ENCODE results near the gene ZNF652. TPM values are rescaled to one million over a fixed set of nuclear protein-coding genes. Genes with fewer than 3 reads are reported as not detected.
"Not testable (repeated sequence)": the region's sequence is repeated elsewhere in the genome, so short reads cannot be mapped to it uniquely, and the experiment has no call there.

The ZNF652 gene
- total and polyA plus RNA-seq, 4 donors, result 6.8 to 48.9 (median 37.8) TPM

DNA sequence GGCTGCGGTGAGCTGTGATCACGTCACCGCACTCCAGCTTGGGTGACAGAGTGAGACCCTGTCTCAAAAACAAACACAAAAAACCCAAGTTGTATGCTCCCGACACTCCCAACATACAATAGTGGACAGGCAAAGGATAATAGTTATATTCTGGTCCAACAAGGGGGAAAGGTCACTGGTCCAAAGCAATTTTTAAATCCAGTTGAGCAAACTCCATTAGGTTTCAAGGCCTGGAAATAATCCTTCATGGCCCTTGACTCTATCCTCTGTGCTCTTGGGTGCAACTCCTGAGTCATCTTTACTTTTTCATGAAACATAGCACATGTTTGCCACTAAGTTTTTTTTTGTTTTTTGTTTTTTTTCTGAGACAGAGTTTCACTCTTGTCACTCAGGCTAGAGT is 81.1 kb downstream of the ZNF652 start:
- ATAC-seq (ENCODE audit: insufficient read depth, low FRiP score) (no peak), DNase-seq (no peak)
- H3K4me1 ChIP-seq (ENCODE audit: control insufficient read depth in 5 of 5, insufficient read depth in 5 of 5, low read length in 5 of 5), result peaks cover 0 to 2% (median 0%) of the 10 kb centered on the region in 5 donors
- TF ChIP-seq, protein P1, sequence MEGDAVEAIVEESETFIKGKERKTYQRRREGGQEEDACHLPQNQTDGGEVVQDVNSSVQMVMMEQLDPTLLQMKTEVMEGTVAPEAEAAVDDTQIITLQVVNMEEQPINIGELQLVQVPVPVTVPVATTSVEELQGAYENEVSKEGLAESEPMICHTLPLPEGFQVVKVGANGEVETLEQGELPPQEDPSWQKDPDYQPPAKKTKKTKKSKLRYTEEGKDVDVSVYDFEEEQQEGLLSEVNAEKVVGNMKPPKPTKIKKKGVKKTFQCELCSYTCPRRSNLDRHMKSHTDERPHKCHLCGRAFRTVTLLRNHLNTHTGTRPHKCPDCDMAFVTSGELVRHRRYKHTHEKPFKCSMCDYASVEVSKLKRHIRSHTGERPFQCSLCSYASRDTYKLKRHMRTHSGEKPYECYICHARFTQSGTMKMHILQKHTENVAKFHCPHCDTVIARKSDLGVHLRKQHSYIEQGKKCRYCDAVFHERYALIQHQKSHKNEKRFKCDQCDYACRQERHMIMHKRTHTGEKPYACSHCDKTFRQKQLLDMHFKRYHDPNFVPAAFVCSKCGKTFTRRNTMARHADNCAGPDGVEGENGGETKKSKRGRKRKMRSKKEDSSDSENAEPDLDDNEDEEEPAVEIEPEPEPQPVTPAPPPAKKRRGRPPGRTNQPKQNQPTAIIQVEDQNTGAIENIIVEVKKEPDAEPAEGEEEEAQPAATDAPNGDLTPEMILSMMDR (IDR thresholded peaks at IDR 0.05; ENCODE audit: control extremely low read depth, extremely low read depth), result no peak
- H3K27ac ChIP-seq (ENCODE audit: low read depth in 1 of 2, low read length in 1 of 2), result no peak overlapping the region
- 72 to 83% methylated on average over 4 of the region's 4 CpGs for whole genome bisulfite sequencing, 2 donors
- H3K9ac ChIP-seq (ENCODE audit: insufficient read depth in 1 of 2, low read length in 2 of 2), result no peak overlapping the region
- no peaks in the 10 kb centered on the region for H3K27me3 ChIP-seq (ENCODE audit: control insufficient read depth in 3 of 3, insufficient read depth in 3 of 3, low read length in 2 of 3)
- no peak overlapping the region for H3K4me3 ChIP-seq
- H3K9me3 ChIP-seq (ENCODE audit: control insufficient read depth in 4 of 4, insufficient read depth in 3 of 4, low read length in 3 of 4), result peaks cover 0 to 3% (median 0%) of the 10 kb centered on the region in 4 donors
- no peaks in the 10 kb centered on the region for H3K36me3 ChIP-seq (ENCODE audit: control insufficient read depth in 4 of 4, insufficient read depth in 4 of 4, low read length in 4 of 4)

DNA sequence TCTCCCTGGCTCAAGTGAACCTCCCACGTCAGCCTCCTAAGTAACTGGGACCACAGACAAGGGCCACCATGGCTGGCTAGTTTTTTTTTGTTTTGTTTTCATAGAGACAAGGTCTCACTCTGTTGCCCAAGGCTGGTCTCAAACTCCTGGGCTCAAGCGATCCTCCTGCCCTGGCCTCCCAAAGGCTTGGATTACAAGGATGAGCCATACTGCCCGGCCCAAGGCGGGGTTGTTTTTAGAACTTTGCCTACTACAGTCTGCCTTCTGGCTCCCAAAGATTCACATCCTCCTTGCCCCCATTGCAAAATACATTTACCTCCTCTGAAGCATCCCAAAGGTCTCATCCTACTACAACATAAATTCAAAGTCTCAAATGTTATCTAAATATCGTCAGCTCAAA is 82.0 kb downstream of the ZNF652 start:
- TF ChIP-seq, protein P1 (IDR thresholded peaks at IDR 0.05; ENCODE audit: control extremely low read depth, extremely low read depth), result no peak
- Histone ChIP-seq H3K27me3 (ENCODE audit: control insufficient read depth in 3 of 3, insufficient read depth in 3 of 3, low read length in 2 of 3) (no peaks in the 10 kb centered on the region), H3K9me3 (ENCODE audit: control insufficient read depth in 4 of 4, insufficient read depth in 3 of 4, low read length in 3 of 4) (peaks cover 0 to 3% (median 0%) of the 10 kb centered on the region in 4 donors), H3K4me3 (no peak overlapping the region), H3K9ac (ENCODE audit: insufficient read depth in 1 of 2, low read length in 2 of 2) (no peak overlapping the region), H3K36me3 (ENCODE audit: control insufficient read depth in 4 of 4, insufficient read depth in 4 of 4, low read length in 4 of 4) (no peaks in the 10 kb centered on the region), H3K27ac (ENCODE audit: low read depth in 1 of 2, low read length in 1 of 2) (no peak overlapping the region), H3K4me1 (ENCODE audit: control insufficient read depth in 5 of 5, insufficient read depth in 5 of 5, low read length in 5 of 5) (no peaks in the 10 kb centered on the region)
- ATAC-seq (ENCODE audit: insufficient read depth, low FRiP score) (no peak), DNase-seq (no peak)
- 76 to 89% methylated on average over 5 of the region's 5 CpGs for WGBS, 2 donors

DNA sequence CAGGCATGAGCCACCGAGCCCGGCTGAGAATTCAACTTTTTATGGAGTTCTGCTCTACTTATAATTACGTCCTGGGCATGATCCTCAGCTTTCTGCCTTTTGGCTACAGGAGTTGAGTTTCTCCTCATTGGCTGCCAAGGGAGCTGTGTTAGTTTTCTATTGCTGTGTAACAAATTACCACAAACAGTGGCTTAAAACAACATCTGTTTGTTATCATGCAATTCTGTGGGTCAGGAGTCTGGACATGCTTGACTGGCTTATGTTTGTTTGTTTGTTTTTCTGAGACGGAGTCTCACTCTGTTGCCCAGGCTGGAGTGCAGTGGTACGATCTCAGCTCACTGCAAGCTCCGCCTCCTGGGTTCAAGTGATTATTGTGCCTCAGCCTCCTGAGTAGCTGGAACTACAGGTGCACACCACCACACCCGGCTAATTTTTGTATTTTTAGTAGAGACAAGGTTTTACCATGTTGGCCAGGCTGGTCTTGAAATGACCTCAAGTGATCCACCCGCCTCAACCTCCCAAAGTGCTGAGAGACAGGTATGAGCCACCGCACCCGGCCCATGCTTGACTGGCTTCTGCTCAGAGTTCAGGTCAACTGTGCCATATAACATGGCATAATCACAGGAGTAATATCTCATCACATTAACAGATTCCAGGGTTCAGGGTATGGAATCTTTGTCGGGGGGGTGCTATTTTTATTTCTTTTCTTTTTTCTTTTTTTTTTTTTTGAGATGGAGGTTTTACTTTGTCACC is 82.6 kb downstream of the ZNF652 start:
- H3K4me3 ChIP-seq; H3K4me1 ChIP-seq (ENCODE audit: control insufficient read depth in 5 of 5, insufficient read depth in 5 of 5, low read length in 5 of 5); H3K27me3 ChIP-seq (ENCODE audit: control insufficient read depth in 3 of 3, insufficient read depth in 3 of 3, low read length in 2 of 3); DNase-seq; H3K36me3 ChIP-seq (ENCODE audit: control insufficient read depth in 4 of 4, insufficient read depth in 4 of 4, low read length in 4 of 4); H3K9ac ChIP-seq (ENCODE audit: insufficient read depth in 1 of 2, low read length in 2 of 2); H3K9me3 ChIP-seq (ENCODE audit: control insufficient read depth in 4 of 4, insufficient read depth in 3 of 4, low read length in 3 of 4); ATAC-seq (ENCODE audit: insufficient read depth, low FRiP score); H3K27ac ChIP-seq (ENCODE audit: low read depth in 1 of 2, low read length in 1 of 2): not testable (repeated sequence)
- WGBS, 2 donors, result 91 to 96% methylated on average over 11 of the region's 11 CpGs

DNA sequence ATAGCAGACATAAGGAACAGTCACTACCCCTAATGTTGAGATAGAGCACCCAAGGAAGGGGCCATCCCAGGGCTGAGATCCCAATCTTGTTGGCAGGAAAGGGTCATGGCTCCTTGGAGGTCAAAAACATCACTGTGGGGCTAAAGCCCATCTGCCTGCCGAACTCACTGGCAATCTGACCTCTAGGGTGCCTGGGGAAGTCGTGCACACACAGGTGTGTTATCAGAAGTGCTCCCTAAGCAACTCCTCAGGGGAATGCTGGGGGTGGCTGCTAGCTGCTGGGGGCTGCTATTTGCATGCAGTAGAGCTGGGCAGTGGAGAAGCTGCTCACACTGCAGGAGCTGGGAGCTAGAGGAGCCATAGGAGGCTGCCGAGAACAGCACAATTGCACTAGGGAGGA is 84.0 kb downstream of the ZNF652 start:
- Histone ChIP-seq H3K9me3 (ENCODE audit: control insufficient read depth in 4 of 4, insufficient read depth in 3 of 4, low read length in 3 of 4) (peaks cover 0 to 3% (median 0%) of the 10 kb centered on the region in 4 donors), H3K9ac (ENCODE audit: insufficient read depth in 1 of 2, low read length in 2 of 2) (no peak overlapping the region), H3K36me3 (ENCODE audit: control insufficient read depth in 4 of 4, insufficient read depth in 4 of 4, low read length in 4 of 4) (no peaks in the 10 kb centered on the region), H3K4me3 (no peak overlapping the region), H3K4me1 (ENCODE audit: control insufficient read depth in 5 of 5, insufficient read depth in 5 of 5, low read length in 5 of 5) (no peaks in the 10 kb centered on the region), H3K27ac (ENCODE audit: low read depth in 1 of 2, low read length in 1 of 2) (no peak overlapping the region), H3K27me3 (ENCODE audit: control insufficient read depth in 3 of 3, insufficient read depth in 3 of 3, low read length in 2 of 3) (no peaks in the 10 kb centered on the region)
- WGBS, 2 donors, result 55 to 68% methylated on average over 3 of the region's 3 CpGs
- no peak for DNase-seq
- TF ChIP-seq, protein P1 (IDR thresholded peaks at IDR 0.05; ENCODE audit: control extremely low read depth, extremely low read depth), result no peak
- ATAC-seq (ENCODE audit: insufficient read depth, low FRiP score), result no peak
